Upper lobe of left lung (tissue), 6 donors: ENCODE results near the gene KCNJ6. TPM values are rescaled to one million over a fixed set of nuclear protein-coding genes. Genes with fewer than 3 reads are reported as not detected.

Source experiments
- ATAC-seq, 2 donors: fragments of 200-7000 bp; cut with Tn5 transposase; one replicate each; pipeline ENCODE4 v1.9.1; 2022; ENCODE audit warnings: mild to moderate bottlenecking in 2 of 2, moderate library complexity in 2 of 2; ENCODE audit not compliant: low FRiP score in 2 of 2
- DNase-seq, 2 donors: peaks; one replicate each; pipeline ENCODE4 v3.0.0-alpha.2; 2019 to 2020
- H3K27ac ChIP-seq, 4 donors: fragments of 200-600 bp; sonication (generic); one replicate each; pipeline ENCODE4 v1.5.1; 2016 to 2019
- H3K27me3 ChIP-seq, 4 donors: fragments of 200-600 bp; sonication (generic); one replicate each; pipeline ENCODE4 v1.5.1; 2017 to 2019
- H3K36me3 ChIP-seq, 4 donors: fragments of 200-600 bp; sonication (generic); one replicate each; pipeline ENCODE4 v1.5.1; 2016 to 2019
- H3K4me1 ChIP-seq, 4 donors: fragments of 200-600 bp; sonication (generic); one replicate each; pipeline ENCODE4 v1.5.1; 2018 to 2019
- H3K4me3 ChIP-seq, 4 donors: fragments of 200-600 bp; sonication (generic); one replicate each; pipeline ENCODE4 v1.5.1; 2017 to 2019; ENCODE audit warnings: mild to moderate bottlenecking in 2 of 4, moderate library complexity in 1 of 4
- H3K9me3 ChIP-seq, 4 donors: fragments of 200-600 bp; sonication (generic); one replicate each; pipeline ENCODE4 v1.5.1; 2018 to 2019
- CTCF ChIP-seq, 6 experiments: fragments of 450-650 bp in 4 of 6; fragments of 200-600 bp in 2 of 6; sonication (generic) in 2 of 6; IDR thresholded peaks; one replicate each; pipeline ENCODE4 v1.5.1; 2016 to 2019; ENCODE audit warnings: antibody characterized with exemption in 6 of 6
- EP300 ChIP-seq, 4 donors: sonication (generic); formaldehyde crosslinking; IDR thresholded peaks; one replicate each; pipeline ENCODE4 v1.5.1; 2017; ENCODE audit warnings: antibody characterized with exemption in 4 of 4, control low read depth in 2 of 4
- POLR2A ChIP-seq, 4 donors: fragments of 450-650 bp; IDR thresholded peaks; one replicate each; pipeline ENCODE4 v1.5.1; 2016 to 2017; ENCODE audit warnings: antibody characterized with exemption in 4 of 4, mild to moderate bottlenecking in 2 of 4
- POLR2AphosphoS5 ChIP-seq, 2 donors: sonication (generic); formaldehyde crosslinking; IDR thresholded peaks; one replicate each; pipeline ENCODE4 v1.5.1; 2017; ENCODE audit warnings: antibody characterized with exemption in 2 of 2
- WGBS, 2 donors: methylation state at CpG; one replicate each; pipeline ENCODE4 v1.1.5; 2017 to 2018; 5-methylcytosine and 5-hydroxymethylcytosine counted together
- total RNA-seq, 6 donors: library from RNA; depleted of rRNA in 4 of 6; stranded (reverse); fragments of >200 nt in 4 of 6; gene quantifications; one replicate each; pipeline versions ENCODE4 v1.1.0 to v1.2.1, GENCODE V29; 2016 to 2021
- donor health status: DM: no; HTN: no; CAD: no; lungs with moderate emphysema.
- donor health status: DM: no; HTN: yes; CAD: no; lungs with severe emphysema.

Gene KCNJ6
- total RNA-seq, 6 donors from 2014 or later: 0.06 to 0.15 TPM; not detected in 4

- Histone ChIP-seq H3K4me1 (peaks cover 14 to 25% (median 20%) of the 10 kb centered on the region in 4 donors), H3K36me3 (no peaks in the 10 kb centered on the region), H3K9me3 (no peaks in the 10 kb centered on the region), H3K4me3 (no peak overlapping the region), H3K27ac (peak overlapping the region; percentile 54 to 88 (median 78)), H3K27me3 (no peaks in the 10 kb centered on the region)
- peak in 1 of 2 donors; percentile 30 for DNase-seq
- ATAC-seq: peak; percentile 13 to 33
- WGBS, 2 donors: 56 to 58% methylated on average over 10 of the region's 10 CpGs
- TF ChIP-seq CTCF (IDR thresholded peaks at IDR 0.05): no peak
- no peak for TF ChIP-seq POLR2AphosphoS5 (IDR thresholded peaks at IDR 0.05)
- TF ChIP-seq POLR2A (IDR thresholded peaks at IDR 0.05): no peak
- TF ChIP-seq EP300 (IDR thresholded peaks at IDR 0.05): no peak
Measured at GRCh38 chr21:37658121-37658816, 258.0 kb downstream of the KCNJ6 start.

GRCh38 chr21:37656899-37657298 lies 259.4 kb downstream of the KCNJ6 start:
- Histone ChIP-seq H3K27ac (no peak overlapping the region), H3K27me3 (no peaks in the 10 kb centered on the region), H3K4me3 (no peak overlapping the region), H3K4me1 (peaks cover 14 to 25% (median 20%) of the 10 kb centered on the region in 4 donors), H3K9me3 (no peaks in the 10 kb centered on the region), H3K36me3 (no peaks in the 10 kb centered on the region)
- ATAC-seq (no peak), DNase-seq (no peak)
- TF ChIP-seq POLR2AphosphoS5 (IDR thresholded peaks at IDR 0.05) (no peak), POLR2A (IDR thresholded peaks at IDR 0.05) (no peak), EP300 (IDR thresholded peaks at IDR 0.05) (no peak), CTCF (IDR thresholded peaks at IDR 0.05) (no peak)
- WGBS, 2 donors: 89 to 92% methylated on average over 2 to 4 of the region's 5 CpGs

GRCh38 chr21:37655611-37656300 lies 260.5 kb downstream of the KCNJ6 start:
- Histone ChIP-seq H3K9me3 (no peaks in the 10 kb centered on the region), H3K27me3 (no peaks in the 10 kb centered on the region), H3K27ac (no peak overlapping the region), H3K4me3 (no peak overlapping the region), H3K4me1 (peaks cover 14 to 25% (median 20%) of the 10 kb centered on the region in 4 donors), H3K36me3 (no peaks in the 10 kb centered on the region)
- no peak for TF ChIP-seq POLR2AphosphoS5 (IDR thresholded peaks at IDR 0.05)
- no peak for TF ChIP-seq EP300 (IDR thresholded peaks at IDR 0.05)
- no peak for TF ChIP-seq POLR2A (IDR thresholded peaks at IDR 0.05)
- TF ChIP-seq CTCF (IDR thresholded peaks at IDR 0.05): no peak
- DNase-seq: no peak
- no peak for ATAC-seq
- 83 to 86% methylated on average over 4 to 6 of the region's 6 CpGs for WGBS, 2 donors

GRCh38 chr21:37654596-37654995 lies 261.7 kb downstream of the KCNJ6 start:
- DNase-seq (no peak), ATAC-seq (no peak)
- TF ChIP-seq CTCF (IDR thresholded peaks at IDR 0.05): no peak
- no peak for TF ChIP-seq POLR2A (IDR thresholded peaks at IDR 0.05)
- TF ChIP-seq EP300 (IDR thresholded peaks at IDR 0.05): no peak
- no peak for TF ChIP-seq POLR2AphosphoS5 (IDR thresholded peaks at IDR 0.05)
- Histone ChIP-seq H3K9me3 (no peaks in the 10 kb centered on the region), H3K4me1 (peaks cover 14 to 21% (median 17%) of the 10 kb centered on the region in 4 donors), H3K36me3 (no peaks in the 10 kb centered on the region), H3K4me3 (no peak overlapping the region), H3K27me3 (no peaks in the 10 kb centered on the region), H3K27ac (no peak overlapping the region)
- WGBS, 2 donors: 98 to 100% methylated on average over 4 of the region's 4 CpGs
